NCI-H748 (cell line): ENCODE measurements around the gene ADCK2.
"Not testable (repeated sequence)": the region's sequence is repeated elsewhere in the genome, so short reads cannot be mapped to it uniquely, and the experiment has no call there.

ENCODE experiments used
- DNase-seq: peaks from one replicate; lab custom pipeline; 2025; ENCODE audit not compliant: unreplicated experiment; lab: John Stamatoyannopoulos, UW

ADCK2 gene

GRCh38 chr7:140673063-140673773, 473 bp downstream of the ADCK2 start:
- peak; percentile 76 for DNase-seq

- DNase-seq: no peak
These were observed 1.0 kb downstream of the ADCK2 start for GRCh38 chr7:140673774-140674155.

GRCh38 chr7:140674356-140674800, 1.6 kb downstream of the ADCK2 start:
- DNase-seq: no peak

GRCh38 chr7:140674899-140675701, 2.4 kb downstream of the ADCK2 start:
- DNase-seq: peak; percentile 42

GRCh38 chr7:140675726-140676125, 3.0 kb downstream of the ADCK2 start:
- no peak for DNase-seq

- DNase-seq: no peak
These were observed 3.6 kb downstream of the ADCK2 start for GRCh38 chr7:140676306-140676705.

GRCh38 chr7:140676956-140677355, 4.2 kb downstream of the ADCK2 start:
- DNase-seq: not testable (repeated sequence)

- no peak for DNase-seq
These were observed 4.8 kb downstream of the ADCK2 start for GRCh38 chr7:140677496-140677895.

GRCh38 chr7:140678081-140678815, 5.5 kb downstream of the ADCK2 start:
- no peak for DNase-seq

GRCh38 chr7:140678816-140679130, 6.0 kb downstream of the ADCK2 start:
- no peak for DNase-seq

- DNase-seq: no peak
These were observed 6.4 kb downstream of the ADCK2 start for GRCh38 chr7:140679186-140679585.

GRCh38 chr7:140680886-140681285, 8.1 kb downstream of the ADCK2 start:
- DNase-seq: no peak

GRCh38 chr7:140681766-140682165, 9.0 kb downstream of the ADCK2 start:
- DNase-seq: no peak

GRCh38 chr7:140683657-140684056, 10.9 kb downstream of the ADCK2 start:
- no peak for DNase-seq

- DNase-seq: no peak
These were observed 11.6 kb downstream of the ADCK2 start for GRCh38 chr7:140684066-140684950.

- no peak for DNase-seq
These were observed 12.8 kb downstream of the ADCK2 start for GRCh38 chr7:140685407-140686087.

GRCh38 chr7:140686921-140687320, 14.2 kb downstream of the ADCK2 start:
- DNase-seq: no peak

- no peak for DNase-seq
These were observed 15.6 kb downstream of the ADCK2 start for GRCh38 chr7:140688341-140688740.

- DNase-seq: no peak
These were observed 16.7 kb downstream of the ADCK2 start for GRCh38 chr7:140689199-140690152.
